ENCODE data around the gene MARK1.

MARK1 gene

GRCh38 chr1:220692436-220693228 lies 164.7 kb downstream of the MARK1 start:
- no peak for DNase-seq

GRCh38 chr1:220694866-220695382 lies 167.0 kb downstream of the MARK1 start:
- DNase-seq: no peak

- no peak for DNase-seq
Observed at GRCh38 chr1:220695426-220695825, 167.5 kb downstream of the MARK1 start.

- DNase-seq: no peak
Observed at GRCh38 chr1:220696226-220696862, 168.4 kb downstream of the MARK1 start.

- no peak for DNase-seq
Observed at GRCh38 chr1:220696863-220697231, 168.9 kb downstream of the MARK1 start.

- DNase-seq: no peak
Observed at GRCh38 chr1:220697326-220697725, 169.4 kb downstream of the MARK1 start.

GRCh38 chr1:220698607-220699016 lies 170.7 kb downstream of the MARK1 start:
- no peak for DNase-seq

- DNase-seq: no peak
Observed at GRCh38 chr1:220699044-220699443, 171.1 kb downstream of the MARK1 start.

GRCh38 chr1:220700556-220701179 lies 172.7 kb downstream of the MARK1 start:
- no peak for DNase-seq

- no peak for DNase-seq
Observed at GRCh38 chr1:220701974-220702373, 174.0 kb downstream of the MARK1 start.

- DNase-seq: no peak
Observed at GRCh38 chr1:220702733-220703270, 174.9 kb downstream of the MARK1 start.

- no peak for DNase-seq
Observed at GRCh38 chr1:220703305-220703704, 175.4 kb downstream of the MARK1 start.

- no peak for DNase-seq
Observed at GRCh38 chr1:220705782-220706181, 177.8 kb downstream of the MARK1 start.

GRCh38 chr1:220706480-220706879 lies 178.5 kb downstream of the MARK1 start:
- DNase-seq: no peak

GRCh38 chr1:220707160-220707559 lies 179.2 kb downstream of the MARK1 start:
- DNase-seq: no peak

GRCh38 chr1:220708244-220708643 lies 180.3 kb downstream of the MARK1 start:
- no peak for DNase-seq

- DNase-seq: no peak
Observed at GRCh38 chr1:220708936-220709801, 181.2 kb downstream of the MARK1 start.

- DNase-seq: no peak
Observed at GRCh38 chr1:220710333-220710732, 182.4 kb downstream of the MARK1 start.

GRCh38 chr1:220711056-220711809 lies 183.3 kb downstream of the MARK1 start:
- no peak for DNase-seq

All from T-helper 9 cell (primary cell).